NCI-H345 (cell line): Measurements from ENCODE around the gene GPC1.

Experiments
- DNase-seq: peaks from one replicate; lab custom pipeline; 2025; lab: John Stamatoyannopoulos, UW

GPC1 gene

DNA sequence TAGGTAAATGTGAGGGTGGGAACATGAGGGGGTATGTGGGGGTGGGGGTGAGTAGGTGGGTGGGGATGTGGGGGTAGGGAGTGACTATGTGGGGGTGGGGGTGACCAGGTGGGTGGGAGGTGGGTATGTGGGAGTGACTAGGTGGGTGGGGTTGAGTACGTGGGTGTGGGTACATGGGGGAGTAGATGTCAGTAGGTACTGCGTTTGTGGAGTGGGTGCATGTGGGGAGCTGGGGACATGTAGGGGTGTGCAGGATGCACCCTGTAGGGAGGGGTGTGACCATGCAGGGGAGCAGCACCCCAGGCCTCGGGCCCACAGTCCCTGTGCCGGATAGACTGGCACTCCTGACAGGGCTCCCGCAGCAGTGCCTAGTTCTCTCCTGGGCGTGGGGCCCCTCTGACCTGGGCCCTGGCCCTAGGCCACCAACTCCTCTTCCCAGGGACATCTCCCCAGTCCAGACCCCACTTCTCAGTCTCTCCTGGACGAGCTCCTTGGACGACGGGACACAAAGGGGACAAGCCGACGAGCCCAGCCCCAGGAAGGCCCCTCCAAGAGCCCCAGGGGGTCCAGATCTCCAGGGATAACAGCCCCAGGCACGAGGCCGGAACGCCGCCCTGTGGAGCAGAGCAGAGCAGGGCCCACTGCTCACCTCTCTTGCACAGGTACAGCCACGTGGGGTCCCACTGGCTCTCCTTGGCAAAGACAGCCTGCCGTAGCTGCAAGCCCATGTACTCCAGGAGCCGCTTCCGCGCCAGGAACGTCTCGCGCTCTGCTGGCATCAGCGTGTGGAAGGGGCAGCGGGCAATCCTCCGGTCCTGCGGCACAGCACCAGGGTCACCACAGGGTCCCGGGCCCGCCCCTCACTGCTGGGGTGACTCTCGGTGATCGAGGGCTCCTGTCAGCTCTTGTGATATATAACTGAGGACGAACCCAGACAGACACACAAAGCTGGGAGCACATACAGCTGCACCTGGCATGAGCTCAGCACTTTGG is 64.1 kb downstream of the GPC1 start:
- no peak for DNase-seq

DNA sequence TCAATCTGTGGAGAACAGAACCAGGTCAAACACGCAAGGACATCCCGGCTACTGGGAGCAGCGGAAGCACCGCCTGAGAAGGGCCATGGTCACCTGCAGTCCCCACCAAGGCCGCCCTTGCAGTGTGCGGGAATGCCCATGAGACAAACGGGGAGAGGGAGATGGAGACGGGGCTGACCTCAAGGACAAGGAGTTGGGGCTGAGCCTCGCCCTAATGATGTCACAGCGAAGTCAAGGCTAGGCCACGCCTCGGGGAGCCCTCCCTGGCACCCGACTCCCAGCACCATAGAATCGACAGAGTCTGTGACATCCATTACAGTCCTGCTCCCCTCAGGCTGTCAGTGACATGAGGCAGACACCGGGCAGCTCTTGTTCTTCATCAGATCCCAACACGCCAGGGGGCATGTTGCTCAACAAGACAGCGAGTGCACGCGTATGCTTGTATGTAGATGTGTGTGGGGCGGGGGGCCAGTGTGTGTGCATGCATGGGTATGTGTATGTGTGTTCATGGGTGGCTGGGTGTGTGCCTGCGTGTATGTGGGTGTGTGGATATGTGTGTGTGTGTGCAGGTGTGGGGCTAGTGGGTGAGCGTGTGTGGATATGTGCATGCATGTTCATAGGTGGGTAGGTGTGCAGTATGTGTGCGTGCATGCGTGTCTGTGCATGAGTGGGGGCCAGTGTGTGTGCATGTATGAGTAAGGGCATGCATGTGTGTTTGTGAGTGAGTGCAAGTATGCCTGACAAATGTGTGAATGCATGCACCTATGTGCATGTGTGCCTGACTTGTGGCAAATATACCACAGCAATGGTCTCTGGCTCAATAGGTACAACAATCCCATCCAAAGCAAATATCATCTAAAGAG is 65.3 kb downstream of the GPC1 start:
- no peak for DNase-seq

DNA sequence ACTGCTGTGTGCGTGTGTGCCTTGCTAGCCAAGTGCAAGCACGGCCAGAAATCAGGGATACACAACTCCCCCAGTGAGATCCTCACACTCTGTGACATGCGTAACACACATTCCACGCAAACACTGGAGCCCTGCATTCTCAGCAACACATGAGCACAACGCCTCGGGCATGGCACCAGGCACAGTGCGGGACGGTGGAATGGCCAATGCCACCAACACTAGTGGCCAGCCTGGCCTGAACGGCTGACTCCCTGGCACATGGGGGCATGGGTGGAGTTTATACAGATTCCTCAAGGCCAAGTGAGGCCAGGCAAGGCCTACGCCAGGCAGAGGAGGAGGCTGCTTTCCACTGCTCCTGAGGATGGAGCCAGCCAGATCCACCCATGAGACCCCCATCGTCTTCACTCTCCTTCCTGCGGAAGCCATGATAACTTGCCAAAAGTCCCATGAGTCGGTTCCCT is 66.1 kb downstream of the GPC1 start:
- DNase-seq = no peak

DNA sequence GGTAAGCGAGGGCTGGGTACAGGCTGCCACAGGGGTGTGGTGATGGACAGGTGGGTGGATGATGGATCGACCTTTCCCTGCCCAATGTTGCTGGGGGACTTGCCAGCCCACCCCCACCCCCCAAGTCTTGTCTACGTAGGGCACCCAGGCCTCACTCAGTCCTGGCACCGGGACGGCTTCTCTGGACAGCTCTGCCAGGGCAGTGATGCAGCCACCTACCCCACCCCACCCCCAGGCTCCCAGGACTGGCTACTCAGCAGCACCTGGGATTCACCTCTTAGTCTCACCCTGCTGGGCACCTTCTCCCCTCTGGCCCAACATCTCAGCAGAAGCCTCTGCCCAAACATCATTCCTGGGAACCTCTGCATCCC is 66.6 kb downstream of the GPC1 start:
- no peak for DNase-seq

DNA sequence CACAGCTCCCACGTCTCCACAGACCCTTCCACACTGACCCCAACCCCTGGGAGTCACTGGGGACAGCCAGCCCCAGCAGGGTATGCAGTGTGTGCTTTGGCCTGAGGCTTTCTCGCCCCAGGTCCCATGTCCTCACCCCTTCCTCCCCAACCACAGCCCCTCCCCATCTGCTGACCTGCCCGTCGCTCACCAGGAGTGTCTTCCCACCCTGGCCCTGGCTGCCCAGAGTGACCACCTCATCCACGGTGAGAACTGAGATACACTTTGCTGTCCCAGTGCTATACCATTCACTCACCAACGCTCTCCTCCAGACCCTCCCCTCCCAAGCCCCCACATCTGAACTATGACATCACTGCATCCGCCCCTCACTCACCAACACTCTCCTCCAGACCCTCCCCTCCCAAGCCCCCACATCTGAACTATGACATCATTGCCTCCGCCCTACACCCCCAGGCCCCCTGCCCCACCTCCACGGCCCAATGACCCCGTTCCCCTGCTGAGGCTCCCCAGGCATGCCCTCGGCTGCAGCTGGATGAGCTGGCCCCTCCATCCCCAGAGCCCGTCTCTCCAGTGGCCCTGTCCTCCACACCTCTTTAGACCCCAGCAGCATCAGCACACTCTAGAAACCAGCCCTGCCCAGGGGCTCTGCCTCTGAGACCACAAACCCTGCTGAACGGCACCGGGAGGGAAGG is 67.1 kb downstream of the GPC1 start:
- DNase-seq = no peak

DNA sequence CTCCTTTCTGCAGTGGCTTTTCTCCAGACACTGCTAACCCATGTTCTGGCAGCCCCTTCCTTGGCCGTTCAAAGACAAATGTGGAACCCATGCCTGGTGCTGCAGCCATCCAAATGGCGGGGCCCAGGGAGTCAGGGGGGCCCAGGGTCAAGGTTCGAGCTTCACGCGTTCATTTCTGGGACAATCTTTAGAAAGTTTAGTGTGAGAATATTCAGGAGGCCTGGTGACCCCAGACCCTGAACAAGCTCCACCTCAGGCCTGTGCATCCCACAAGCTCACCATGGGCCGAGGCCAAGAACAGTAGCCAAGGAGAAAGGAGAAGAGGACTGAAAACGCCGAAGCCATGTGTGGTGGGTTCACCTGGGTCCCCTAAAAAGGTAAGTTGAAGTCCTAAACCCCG is 67.9 kb downstream of the GPC1 start:
- DNase-seq = no peak

DNA sequence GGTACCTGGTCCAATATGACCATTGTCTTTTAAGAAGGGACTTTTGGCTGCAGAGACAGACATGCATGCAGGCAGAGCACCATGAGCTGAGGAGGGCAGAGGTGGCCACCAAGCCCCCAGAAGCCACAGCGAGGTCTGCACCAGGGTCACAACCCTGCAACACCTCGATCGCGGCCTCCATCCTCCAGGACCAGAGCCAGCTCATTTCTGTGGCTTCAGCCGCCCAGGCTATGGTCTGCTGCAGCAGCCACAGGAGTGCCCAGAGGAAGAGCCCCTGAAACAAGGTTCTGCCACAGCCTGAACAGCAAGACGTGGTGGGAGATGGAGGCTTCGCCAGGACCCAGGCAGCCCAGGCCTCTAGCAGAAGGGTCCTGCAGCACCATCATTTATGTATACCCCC is 68.4 kb downstream of the GPC1 start:
- no peak for DNase-seq

DNA sequence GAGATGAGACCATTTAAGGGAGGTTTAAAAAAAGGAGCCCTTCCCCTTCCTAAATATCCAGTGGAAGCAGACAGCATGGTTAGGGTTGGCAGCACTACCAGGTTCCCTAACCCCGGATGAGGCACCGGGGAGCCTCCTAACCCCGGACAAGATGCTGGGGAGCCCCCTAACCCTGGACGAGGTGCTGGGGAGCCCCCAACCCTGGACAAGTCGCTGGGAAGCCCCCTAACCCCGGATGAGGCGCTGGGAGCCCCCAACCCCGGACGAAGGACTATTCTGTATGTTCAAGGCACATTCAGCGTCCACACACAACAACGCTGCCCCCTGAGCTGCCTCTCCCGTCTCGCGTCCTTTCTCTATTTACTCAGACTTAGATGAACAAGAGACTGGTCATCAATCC is 70.4 kb downstream of the GPC1 start:
- DNase-seq = no peak

DNA sequence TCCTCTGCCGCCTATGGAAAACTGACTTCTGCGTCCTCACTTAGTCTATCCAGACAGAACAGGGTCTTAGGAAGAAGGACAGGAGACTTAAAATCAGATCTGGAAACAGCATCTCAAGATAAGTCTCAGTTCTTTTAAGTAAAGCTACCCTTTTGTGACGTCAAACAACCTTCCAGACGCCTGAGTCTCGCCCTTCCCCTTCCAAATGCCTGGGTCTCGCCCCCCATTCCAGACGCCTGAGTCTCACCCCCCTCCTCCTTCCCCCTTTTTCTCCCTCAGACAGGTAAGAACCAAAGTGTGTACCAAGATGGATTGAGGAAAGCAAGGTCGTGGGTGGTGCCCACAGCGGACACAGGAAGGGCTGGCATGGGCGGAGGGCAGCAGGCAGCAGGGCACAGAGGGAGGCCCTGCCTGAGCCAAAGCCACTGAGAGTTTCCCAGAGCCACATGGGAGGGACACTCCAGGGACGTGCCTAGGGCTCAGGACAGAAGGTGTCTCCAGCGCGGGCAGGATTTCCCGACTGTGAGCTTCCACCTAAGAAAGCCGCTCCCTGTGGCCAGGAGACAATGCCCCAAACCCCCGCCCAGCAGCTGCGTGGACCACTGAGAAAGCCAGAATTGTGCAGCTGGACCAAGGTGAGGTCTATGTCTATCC is 71.1 kb downstream of the GPC1 start:
- no peak for DNase-seq

DNA sequence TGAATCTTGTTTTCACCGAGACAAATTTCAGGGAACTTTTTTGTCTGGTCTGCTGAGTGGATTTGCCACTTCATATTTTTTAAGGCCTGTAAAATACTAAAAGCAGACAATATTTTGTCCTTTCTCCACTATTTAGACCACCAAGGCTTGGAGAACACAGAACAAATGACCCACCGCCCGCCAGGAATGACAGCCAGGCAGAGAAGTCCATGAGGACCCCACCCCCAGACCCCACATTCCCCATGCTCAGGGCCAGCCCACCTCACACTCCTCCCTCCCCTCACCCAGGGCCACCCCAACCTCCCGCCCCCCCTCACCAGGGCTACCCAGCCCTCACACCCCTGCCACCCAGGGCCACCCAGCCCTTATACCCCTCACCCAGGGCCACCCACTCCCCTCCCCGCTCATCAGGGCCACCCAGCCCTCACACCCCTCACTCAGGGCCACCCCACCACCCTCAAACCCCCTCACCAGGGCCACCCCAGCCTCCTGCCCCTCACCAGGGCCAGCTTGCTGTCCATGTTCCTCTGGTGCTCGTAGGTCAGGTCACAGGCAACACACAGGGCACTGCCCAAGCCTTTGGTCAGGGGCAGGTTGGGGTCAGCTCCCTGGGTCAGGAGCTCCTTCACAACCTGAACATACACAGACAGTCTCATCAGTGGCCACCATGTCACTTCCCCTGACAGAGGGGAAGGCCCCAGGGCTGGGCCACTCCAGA is 71.8 kb downstream of the GPC1 start:
- no peak for DNase-seq

DNA sequence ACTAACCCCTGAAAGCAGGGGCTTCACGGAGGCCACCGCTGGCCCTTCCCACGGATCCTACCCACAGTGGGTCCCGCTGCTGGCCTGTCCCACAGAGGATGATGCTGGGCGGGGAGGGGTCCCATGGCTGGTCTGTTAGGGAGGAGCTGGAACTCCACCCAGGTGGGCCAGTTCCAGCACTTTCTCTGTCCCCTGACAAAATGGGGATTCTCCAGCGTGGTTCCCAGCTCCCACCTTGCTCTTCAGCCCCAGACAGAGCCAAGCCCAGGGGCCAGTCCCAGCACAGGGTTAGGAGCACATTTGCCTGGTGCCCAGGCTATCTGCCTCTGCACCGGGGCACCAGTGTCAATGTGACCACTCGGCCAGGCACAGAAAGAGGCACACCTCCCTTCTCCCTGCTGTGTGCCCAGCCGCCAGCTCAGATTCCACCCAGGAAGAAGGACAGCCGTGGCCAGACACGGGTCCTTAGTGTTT is 72.4 kb downstream of the GPC1 start:
- DNase-seq = no peak

DNA sequence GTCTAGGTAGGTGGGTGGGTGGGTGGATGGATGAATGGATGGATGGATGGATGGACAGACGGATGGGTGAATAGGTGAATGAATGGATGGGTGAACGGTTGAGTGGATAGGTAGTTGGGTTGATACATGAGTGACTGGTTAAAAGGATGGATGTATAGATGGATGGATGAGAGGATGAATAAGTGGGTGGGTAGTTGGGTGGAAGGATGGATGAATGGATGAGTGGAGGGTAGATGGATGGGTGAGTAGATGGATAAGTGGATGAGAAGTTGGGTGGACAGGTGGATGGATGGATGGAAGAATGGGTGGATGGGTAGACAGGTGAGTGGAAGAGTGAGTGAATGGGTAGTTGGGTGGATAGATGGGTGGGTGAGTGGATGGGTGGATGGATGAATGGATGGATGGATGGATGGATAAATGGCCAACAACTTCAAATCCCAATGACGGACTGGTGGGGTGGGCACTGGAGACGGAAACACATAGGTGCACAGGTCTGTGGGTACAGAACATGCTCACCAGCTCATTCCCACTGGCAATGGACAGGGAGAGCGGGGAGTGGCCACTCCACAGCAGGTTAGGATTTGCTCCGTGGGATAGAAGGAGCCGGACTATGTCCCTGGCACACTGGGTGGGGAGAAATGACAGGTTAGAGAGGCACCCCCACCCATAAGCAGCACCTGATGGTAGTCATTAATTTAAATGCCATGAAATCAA is 73.5 kb downstream of the GPC1 start:
- no peak for DNase-seq

DNA sequence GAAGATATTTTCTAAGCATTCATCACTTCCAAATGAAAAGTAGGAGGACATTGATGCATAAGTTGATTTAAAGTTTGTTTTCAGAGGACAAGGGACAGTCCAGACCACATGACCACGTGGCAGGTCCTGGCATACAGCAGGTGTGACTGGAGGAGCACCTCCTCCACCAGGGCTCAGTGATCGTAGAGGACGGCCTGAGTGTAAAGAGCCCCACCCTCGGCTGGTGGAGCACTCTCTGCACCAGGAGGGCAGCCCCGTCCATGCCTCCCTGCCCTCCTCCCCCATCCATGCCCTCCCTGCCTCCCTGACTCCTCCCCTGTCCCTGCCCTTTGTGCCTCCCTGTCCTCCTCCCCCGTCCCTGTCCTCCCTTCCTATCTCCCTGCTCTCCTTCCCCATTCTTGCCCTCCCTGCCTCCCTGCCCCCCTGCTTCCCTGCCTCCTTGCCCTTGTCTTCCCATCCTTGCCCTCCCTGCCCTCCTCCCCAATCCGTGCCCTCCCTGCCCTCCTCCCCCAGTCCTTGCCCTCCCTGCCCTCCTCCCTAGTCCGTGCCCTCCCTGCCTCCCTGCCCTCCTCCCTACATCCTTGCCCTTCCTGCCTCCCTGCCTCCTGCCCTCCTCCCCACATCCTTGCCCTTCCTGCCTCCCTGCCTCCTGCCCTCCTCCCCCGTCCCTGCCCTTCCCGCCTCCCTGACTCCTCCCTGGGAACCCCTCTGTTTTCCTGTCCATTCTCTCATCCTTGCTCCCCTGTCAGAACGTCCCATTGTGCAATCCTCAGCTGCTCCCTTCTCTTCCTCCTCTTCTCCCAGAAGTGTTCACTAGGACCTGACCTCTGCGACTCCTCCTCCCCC is 74.4 kb downstream of the GPC1 start:
- DNase-seq = no peak

DNA sequence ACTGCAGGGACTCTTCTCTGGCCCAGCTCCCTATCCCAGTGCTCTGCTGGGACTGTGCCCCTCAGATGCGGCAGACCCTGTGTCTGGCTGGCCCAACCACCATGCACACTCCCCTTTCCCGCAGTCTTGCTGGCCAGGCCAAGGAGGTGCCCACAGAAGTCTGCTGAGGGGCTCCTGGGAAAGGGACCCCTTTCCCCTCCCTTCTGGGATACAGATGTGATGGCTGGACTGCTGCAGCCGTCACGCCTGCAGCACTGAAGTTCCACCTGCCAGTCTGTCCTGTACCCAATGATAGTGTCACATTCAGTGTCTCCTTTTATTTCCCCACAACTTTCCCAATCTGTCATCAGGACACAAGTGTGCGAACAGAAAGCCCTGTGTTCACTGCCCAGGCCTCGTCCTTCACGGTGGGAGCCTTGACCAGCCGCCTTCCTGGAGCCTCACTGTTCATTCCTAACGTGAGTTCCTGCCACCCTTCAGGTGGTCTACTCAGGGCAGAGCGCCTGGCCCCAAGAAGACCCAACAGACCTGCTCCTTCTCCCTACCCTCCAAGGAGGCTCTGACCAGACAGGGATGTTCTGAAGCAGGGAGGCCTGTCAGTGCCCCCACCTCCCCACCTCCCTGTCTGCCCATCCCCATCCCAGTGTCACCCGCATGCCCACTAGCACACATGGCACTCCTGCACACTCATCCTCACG is 75.2 kb downstream of the GPC1 start:
- no peak for DNase-seq

DNA sequence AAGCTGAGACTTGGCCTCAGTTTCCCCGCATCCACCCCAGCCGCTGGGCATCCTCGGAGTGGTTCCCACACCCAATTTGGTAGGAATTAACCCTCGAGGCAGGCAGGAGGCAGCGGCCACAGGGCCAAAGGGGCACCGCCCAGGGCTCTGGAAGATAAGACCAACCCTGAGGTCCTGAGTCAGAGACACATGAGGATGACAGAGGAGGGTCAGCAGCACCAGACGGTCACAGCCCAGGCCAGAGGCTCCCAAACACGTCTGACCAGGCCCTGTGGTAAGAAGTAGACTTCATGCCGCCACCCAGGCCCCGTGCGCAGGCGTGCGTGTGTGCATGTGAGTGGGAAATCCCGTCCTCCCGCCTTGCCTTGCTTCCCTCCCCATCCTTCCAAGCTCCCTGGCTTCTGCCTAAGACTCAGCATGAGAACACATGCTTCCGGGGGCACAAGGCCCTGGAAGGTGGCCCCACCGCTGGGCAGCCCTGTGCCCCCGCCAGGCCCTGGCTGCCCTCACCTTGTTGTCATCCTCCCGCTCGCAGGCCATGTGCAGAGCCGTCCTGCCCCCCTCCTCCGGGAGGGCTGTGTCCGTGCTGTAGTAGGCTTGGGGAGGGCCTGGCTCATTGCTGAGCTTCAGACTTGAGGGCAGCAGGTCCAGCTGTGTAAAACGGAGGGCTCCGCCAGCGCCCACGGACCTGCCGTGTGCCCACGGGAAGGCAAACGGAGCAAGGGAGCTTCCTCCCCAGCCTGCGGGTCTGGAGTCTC is 76.1 kb downstream of the GPC1 start:
- no peak for DNase-seq

DNA sequence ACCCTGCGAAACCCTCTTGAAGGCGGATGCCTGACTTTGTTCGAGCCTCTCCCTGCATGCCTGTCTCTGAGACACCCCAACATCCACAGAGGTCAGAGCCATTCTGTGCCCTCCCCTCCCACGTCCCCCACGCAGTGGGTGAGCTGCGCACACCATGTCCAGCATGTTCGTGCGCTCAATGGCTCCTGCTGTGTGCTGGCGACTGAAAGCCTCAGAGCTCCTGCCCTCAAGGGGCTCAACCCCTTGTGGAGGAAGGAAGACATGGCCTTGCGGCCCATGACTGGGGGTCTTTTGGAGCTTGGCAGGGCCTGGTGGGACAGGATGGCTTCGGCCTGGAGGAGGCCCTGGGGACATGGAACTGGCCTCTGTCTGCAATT is 76.6 kb downstream of the GPC1 start:
- no peak for DNase-seq

DNA sequence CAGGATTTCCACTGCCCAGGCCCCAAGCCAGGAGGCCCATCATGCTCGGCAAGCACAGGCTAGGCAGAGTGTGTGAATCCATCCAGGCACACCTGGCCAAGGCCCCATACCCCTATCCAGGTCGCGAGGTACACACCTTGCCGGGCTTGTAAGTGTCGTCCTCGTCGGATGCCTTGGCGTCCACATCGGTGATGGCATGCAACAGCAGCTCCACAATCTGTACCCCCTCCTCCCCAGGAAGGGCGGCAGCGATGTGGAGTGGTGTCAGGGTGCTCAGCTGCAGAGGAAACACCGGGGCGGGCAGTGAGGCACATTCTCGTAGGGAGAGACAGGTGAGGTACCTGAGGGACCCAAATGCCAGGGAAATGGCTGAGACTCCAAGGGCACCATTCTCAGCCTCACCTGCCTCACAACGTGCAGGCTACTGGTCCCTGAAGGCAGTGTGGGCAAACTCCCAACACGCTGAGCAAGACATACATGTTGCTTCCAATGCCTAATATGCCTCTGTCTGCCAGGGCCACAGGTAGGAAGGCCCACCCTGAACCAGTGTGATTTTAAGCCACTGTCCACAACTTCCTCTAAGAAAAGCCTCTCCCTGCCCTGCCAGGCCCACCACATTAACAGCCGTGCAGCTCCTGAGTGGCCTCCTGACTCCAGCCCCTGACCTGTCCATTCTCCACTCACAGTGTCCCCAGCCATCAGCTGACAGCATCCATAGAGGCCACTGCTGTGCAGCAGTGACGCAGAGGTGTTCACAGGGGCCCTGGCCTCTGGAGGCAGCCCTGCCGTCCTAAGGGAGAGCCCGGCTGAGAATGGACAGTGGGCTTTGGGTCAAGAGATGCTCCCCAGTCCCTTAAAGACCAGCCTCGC is 77.4 kb downstream of the GPC1 start:
- no peak for DNase-seq
